HepG2 (cell line): Measurements from ENCODE around the gene FTL. TPM values are rescaled to one million over a fixed set of nuclear protein-coding genes. Genes with fewer than 3 reads are reported as not detected.

Source experiments
- ADNP ChIP-seq: sonication (generic); formaldehyde crosslinking; IDR thresholded peaks from 2 replicates; pipeline ENCODE4 v1.4.0; 2020; ENCODE audit warnings: missing genetic modification reagents
- CBFB ChIP-seq: sonication (generic); formaldehyde crosslinking; IDR thresholded peaks from 2 replicates; pipeline ENCODE4 v1.4.0; 2020; ENCODE audit warnings: missing genetic modification reagents
- DDIT3 ChIP-seq: sonication (generic); formaldehyde crosslinking; IDR thresholded peaks from 2 replicates; pipeline ENCODE4 v1.4.0; 2020; ENCODE audit warnings: mild to moderate bottlenecking, missing genetic modification reagents
- FOXP1 ChIP-seq, 2 experiments: fragments of 450-650 bp in 1 of 2; IDR thresholded peaks; 2 replicates each; pipeline ENCODE4 v1.6.1; 2017 to 2018; ENCODE audit warnings: antibody characterized with exemption in 1 of 2
- GMEB2 ChIP-seq: IDR thresholded peaks from 2 replicates; pipeline ENCODE4 v1.6.1; 2016; ENCODE audit warnings: missing biosample characterization, missing genetic modification reagents, low read depth
- MAFK ChIP-seq, 2 experiments: IDR thresholded peaks in 1 of 2; conservative IDR thresholded peaks in 1 of 2; 2 replicates each; pipeline ENCODE4 v1.6.1; 2011; ENCODE audit warnings: improper control_type of control experiment in 2 of 2, low read length in 2 of 2
- MED8 ChIP-seq: sonication (generic); formaldehyde crosslinking; IDR thresholded peaks from 2 replicates; pipeline ENCODE4 v1.8.1; 2023; ENCODE audit warnings: mild to moderate bottlenecking, missing genetic modification reagents; ENCODE audit not compliant: insufficient replicate concordance
- MLX ChIP-seq: IDR thresholded peaks from 2 replicates; pipeline ENCODE4 v1.6.1; 2016
- POLR2AphosphoS2 ChIP-seq: IDR thresholded peaks from 2 replicates; pipeline ENCODE4 v1.6.1; 2011; ENCODE audit warnings: low read depth, low read length, improper control_type of control experiment
- TFAP4 ChIP-seq: sonication (generic); IDR thresholded peaks from 2 replicates; pipeline ENCODE4 v1.6.1; 2016; ENCODE audit warnings: low read depth, borderline replicate concordance
- ZFY ChIP-seq: sonication (generic); formaldehyde crosslinking; IDR thresholded peaks from 2 replicates; pipeline ENCODE4 v1.4.0; 2020; ENCODE audit warnings: missing genetic modification reagents
- ZKSCAN1 ChIP-seq: fragments of 150-350 bp; IDR thresholded peaks from 2 replicates; pipeline ENCODE4 v1.6.1; 2014; ENCODE audit warnings: low read length
- ZMYM4 ChIP-seq: sonication (generic); formaldehyde crosslinking; IDR thresholded peaks from 2 replicates; pipeline ENCODE4 v1.8.1; 2023; ENCODE audit warnings: mild to moderate bottlenecking, missing genetic modification reagents
- ZNF142 ChIP-seq: sonication (generic); formaldehyde crosslinking; IDR thresholded peaks from 2 replicates; pipeline ENCODE4 v1.4.0; 2020; ENCODE audit warnings: missing genetic modification reagents
- ZNF501 ChIP-seq: sonication (generic); formaldehyde crosslinking; IDR thresholded peaks from 2 replicates; pipeline ENCODE4 v1.5.1; 2020; ENCODE audit warnings: mild to moderate bottlenecking, moderate library complexity, missing genetic modification reagents
- ZNF614 ChIP-seq: IDR thresholded peaks from 2 replicates; pipeline ENCODE4 v1.6.1; 2018; ENCODE audit warnings: missing biosample characterization, missing genetic modification reagents, inconsistent platforms, borderline replicate concordance
- ZNF660 ChIP-seq: sonication (generic); formaldehyde crosslinking; IDR thresholded peaks from 2 replicates; pipeline ENCODE4 v1.5.1; 2020; ENCODE audit warnings: mild to moderate bottlenecking, low read depth, missing genetic modification reagents, borderline replicate concordance
- ZNF709 ChIP-seq: sonication (generic); formaldehyde crosslinking; IDR thresholded peaks from 2 replicates; pipeline ENCODE4 v1.5.0; 2020; ENCODE audit warnings: mild to moderate bottlenecking, missing genetic modification reagents
- polyA plus RNA-seq, 8 experiments: library from polyadenylated mRNA; depleted of rRNA in 3 of 8; stranded (reverse) in 7 of 8; unstranded in 1 of 8; fragments of >200 nt; fragmentation: Illumina TruSeq in 4 of 8; extraction: Trizol in 4 of 8; gene quantifications; 2 replicates each; pipeline versions ENCODE4 v1.2.1 to v1.2.3, GENCODE V29; 2011 to 2016; ENCODE audit warnings: low read depth in 4 of 8, missing spikeins in 1 of 8, mixed read lengths in 1 of 8; ENCODE audit not compliant: insufficient read depth in 1 of 8
- total RNA-seq, 5 experiments: library from RNA; depleted of rRNA; stranded (reverse); fragments of >200 nt; fragmentation: Illumina TruSeq; extraction: Trizol; gene quantifications; 2 replicates each; pipeline ENCODE4 v1.2.3, GENCODE V29; 2016; ENCODE audit warnings: low read depth in 1 of 5

Gene FTL
- total and polyA plus RNA-seq, 2 of the 13 experiments (the other 11 are each of a cell fraction or from before 2014, with no cell fraction given) = 2,721 to 8,800 TPM

- no peak for TF ChIP-seq DDIT3 (CRISPR knock-in tag)
- TF ChIP-seq ZMYM4 (CRISPR knock-in tag) = peak; percentile 57; the same call in 1 of the 2 replicates
- peak; percentile 89 for TF ChIP-seq ZNF501 (CRISPR knock-in tag)
- TF ChIP-seq MLX (CRISPR knock-in tag) = 0 out of 2 replicates have a peak, but pooled peaks have one; percentile 11
- no peak for TF ChIP-seq GMEB2 (CRISPR knock-in tag)
- TF ChIP-seq MAFK (conservative IDR thresholded peaks at IDR 0.05 in 1 of 2, IDR thresholded peaks at IDR 0.05 in 1 of 2; ENCODE audit: low read length in 2 of 2) = peak; percentile 95 to 99
- TF ChIP-seq ZNF614 (CRISPR knock-in tag) = peak; percentile 55; the same call in 1 of the 2 replicates
- TF ChIP-seq CBFB (CRISPR knock-in tag) = peak; percentile 65; the same call in 1 of the 2 replicates
- TF ChIP-seq ZNF709 (CRISPR knock-in tag) = no peak; the same call in 1 of the 2 replicates
- TF ChIP-seq TFAP4 = peak; percentile 34; the same call in 1 of the 2 replicates
- no peak for TF ChIP-seq FOXP1 (IDR thresholded peaks at IDR 0.05)
- peak; percentile 28; the same call in 1 of the 2 replicates for TF ChIP-seq FOXP1 (CRISPR knock-in tag; IDR thresholded peaks at IDR 0.05)
- no peak for TF ChIP-seq ZNF142 (CRISPR knock-in tag)
- no peak for TF ChIP-seq ZNF660 (CRISPR knock-in tag)
- peak; percentile 70 for TF ChIP-seq ZFY (CRISPR knock-in tag)
- peak; percentile 86; the same call in 1 of the 2 replicates for TF ChIP-seq POLR2AphosphoS2
- no peak for TF ChIP-seq ZKSCAN1
- TF ChIP-seq ADNP (CRISPR knock-in tag) = no peak
- TF ChIP-seq MED8 (CRISPR knock-in tag) = peak; percentile 75
These were observed 1.5 kb upstream of the FTL start (continued) for GRCh38 chr19:48963371-48964204.
